ENCODE results near the gene VSX2.

The VSX2 gene

GRCh38 chr14:74223016-74223415 lies 16.2 kb upstream of the VSX2 start:
- DNase-seq, result no peak

GRCh38 chr14:74231784-74232183 lies 7.5 kb upstream of the VSX2 start:
- no peak for DNase-seq

- DNase-seq, result no peak
Measured at GRCh38 chr14:74235017-74235416, 4.2 kb upstream of the VSX2 start.

DNA sequence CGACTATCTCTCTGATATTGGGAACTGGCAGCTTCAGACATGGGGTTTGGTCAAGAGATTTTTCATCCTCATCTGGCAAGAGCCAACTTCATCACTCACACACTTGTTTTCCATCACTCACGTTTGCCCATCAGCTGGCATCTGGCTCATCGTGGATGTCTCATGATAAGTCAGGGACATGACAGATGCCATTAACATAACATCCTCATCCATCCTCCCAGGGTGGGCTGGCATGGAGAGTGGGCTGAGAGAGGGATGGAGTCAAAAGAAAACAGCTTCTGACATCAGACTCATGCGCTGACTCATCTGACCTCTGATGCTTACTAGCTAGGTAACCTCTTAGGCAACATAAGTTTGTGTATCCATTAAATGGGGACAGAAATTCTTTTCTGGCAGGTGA lies 1.8 kb upstream of the VSX2 start:
- DNase-seq, result no peak

- no peak for DNase-seq
Measured at GRCh38 chr14:74239848-74240793, 872 bp downstream of the VSX2 start.

DNA sequence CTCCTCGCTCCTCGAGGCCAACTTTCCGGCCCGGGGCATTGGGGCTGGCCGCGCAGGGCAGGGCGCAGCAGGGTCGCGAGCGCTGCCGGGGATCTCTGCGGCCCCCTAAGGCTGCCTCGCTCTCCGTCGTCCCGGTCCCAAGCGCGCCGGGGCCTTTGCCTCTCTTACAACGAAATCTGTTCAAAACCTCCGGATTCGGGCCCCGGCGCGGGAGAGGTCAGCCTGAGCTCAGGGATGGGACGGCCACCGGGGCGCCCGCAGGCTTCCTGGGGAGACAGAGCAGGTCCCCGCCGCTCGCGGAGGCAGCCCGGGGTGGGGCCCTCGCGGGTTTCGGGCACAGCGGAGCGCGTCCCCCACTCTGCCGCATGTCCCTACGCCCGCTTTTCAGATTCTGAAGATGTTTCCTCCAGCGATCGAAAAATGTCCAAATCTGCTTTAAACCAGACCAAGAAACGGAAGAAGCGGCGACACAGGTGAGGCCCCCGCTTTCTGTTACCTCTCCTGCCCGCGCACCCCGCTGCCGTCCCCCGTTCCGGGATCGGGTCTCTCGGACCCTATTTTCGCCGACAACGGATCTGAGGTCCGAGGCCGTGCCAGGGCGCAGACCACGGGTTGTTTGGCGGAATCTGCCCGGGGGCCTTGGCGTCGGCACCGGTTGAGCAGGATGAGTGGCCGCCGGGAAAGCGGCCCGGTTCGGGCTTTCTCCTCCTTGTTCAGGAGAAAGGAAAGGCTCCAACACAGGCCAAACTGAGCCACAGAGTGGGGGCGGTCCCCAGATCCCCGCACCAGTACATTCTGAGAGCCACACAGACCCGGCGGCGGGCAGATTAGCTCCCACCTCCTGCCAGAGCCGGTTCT lies 1.8 kb downstream of the VSX2 start:
- no peak for DNase-seq

GRCh38 chr14:74241652-74242017 lies 2.4 kb downstream of the VSX2 start:
- no peak for DNase-seq

- DNase-seq, result no peak
Measured at GRCh38 chr14:74242021-74242779, 3.0 kb downstream of the VSX2 start.

- no peak for DNase-seq
Measured at GRCh38 chr14:74242780-74243042, 3.5 kb downstream of the VSX2 start.

DNA sequence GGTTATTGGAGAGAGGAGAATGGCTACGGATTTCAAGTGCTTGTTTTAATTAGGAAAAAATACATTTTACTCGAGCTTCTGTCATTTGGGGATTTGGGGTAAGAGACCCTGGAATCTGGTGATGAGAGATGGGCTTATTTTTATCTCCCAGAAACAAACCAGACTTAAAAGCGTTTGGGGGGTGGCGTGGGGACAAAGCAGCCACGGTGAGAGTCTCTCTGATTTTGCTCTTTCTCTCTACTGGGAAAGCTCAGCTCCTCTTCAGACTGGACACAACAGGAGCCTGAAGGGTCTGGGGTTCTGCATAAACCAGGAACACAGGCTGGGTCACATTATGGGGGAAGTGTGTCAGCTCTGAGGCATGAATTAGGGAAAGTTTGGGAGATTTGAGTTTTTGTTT lies 3.8 kb downstream of the VSX2 start:
- DNase-seq, result no peak

DNA sequence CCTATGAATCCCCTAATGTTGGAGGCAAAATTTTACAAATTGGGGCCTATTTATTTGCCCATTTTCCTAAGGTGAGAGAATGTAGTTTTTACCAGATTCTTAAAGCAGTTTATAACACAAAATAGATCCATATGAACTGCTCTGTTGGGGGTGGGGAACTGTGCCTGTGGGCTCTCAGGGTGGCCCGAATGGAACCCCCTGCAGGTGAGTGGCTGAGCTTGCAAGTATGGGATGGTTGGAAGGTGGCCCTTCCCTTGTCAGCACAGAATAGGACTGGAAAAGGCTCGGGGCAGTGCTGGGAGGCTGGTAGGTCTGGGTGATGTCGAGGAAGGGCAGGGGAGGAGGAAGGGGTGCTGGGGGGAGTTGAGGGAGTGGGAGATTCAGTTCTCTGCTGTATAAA lies 4.9 kb downstream of the VSX2 start:
- no peak for DNase-seq

- DNase-seq, result no peak
Measured at GRCh38 chr14:74245292-74245691, 6.0 kb downstream of the VSX2 start.

DNA sequence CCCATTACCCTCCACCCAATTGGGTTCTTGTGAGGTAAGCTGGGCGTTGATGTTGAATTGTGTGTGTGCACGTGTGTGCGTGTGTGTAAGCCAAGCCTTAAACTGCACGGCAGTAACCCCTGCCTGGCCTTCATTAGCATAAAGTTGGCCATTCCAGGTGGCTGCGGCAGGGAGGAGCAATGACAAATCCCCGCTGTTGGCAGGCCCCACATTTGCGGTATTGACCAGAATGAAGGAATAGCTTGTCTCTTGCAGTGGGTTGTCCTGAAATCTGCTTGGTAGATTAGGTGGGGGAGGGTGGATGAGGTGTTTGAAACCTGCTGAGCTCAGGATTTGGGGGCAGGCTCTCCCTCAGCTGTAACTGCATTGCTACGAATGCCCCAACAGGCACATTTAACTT lies 7.3 kb downstream of the VSX2 start:
- no peak for DNase-seq

DNA sequence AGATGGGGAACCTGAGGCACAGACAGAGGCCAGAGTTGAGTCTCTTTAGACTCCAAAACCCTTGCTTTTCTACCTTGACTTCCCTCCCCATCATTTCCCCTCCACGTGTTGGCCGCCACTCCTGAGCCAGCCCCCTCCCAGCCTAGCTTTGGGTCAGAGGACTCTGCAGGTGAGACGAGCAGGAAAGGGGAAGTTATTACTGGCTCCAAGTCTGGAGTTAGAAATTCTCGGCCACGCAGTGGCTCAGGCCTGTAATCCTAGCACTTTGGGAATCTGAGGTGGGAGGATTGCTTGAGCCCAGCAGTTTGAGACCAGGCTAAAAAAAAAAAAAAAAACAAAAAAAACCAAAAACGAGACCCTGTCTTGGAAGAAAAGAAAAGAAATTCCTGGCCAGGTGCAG lies 8.8 kb downstream of the VSX2 start:
- DNase-seq, result no peak

GRCh38 chr14:74249433-74250375 lies 10.5 kb downstream of the VSX2 start:
- no peak for DNase-seq

DNA sequence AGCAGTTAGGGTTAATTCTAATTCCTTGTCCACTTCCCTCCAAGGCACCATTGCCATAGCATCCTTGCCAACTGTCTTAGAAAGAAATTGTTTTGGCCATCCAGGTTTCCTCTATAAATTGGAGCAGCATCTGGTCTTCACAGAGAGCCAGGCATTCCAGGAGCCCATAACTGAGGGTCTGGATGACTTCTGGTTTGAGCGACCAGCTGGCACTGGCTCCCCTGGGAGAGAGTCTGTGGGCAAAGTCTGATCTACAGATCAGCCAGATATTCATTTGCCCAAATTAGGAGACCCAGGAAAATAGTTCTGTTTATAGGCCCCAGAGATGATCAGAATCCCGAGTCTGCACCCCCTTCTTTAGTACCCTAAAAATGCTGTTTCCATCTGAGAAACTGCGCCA lies 16.0 kb downstream of the VSX2 start:
- DNase-seq, result no peak

DNA sequence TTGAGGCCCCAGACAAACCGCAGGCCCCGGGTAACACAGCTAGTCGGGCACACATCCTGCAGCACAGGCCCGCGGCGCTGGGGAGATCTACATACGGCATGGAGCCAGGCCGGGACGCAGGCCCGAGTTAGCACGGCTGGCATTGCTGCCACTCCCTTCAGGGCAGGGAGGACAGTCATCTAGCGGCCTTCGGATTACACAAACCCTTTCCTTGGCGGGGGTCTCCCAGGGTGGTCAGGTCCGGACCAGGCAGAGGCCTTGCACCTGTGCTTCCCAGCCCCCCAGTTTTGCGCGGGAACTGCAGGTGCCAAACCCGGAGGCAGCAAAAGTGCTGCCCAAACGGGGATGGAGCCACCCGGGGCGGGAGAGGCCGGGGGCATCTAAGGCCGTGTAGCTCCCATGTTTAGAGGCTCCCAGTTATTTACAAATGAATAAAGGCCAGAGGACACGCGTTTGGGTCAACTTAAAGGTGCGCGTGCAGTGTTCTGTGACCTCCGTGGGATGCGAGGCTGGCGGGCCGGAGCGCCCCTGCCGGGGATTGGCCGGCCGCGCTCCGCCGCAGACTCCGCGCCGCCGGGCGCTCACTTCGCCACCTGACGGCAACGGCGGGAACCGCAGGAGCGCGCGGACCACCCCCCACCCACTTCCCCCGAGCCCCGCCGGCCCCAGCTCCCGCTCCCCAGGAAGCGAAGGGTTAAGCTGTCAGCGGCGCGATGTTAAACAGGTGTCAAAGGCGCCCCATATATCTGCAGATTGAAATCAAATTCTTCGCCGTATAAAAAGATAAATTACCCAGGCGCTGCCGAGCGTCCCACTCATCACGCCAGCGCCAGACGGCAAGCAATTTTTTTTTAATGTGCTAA lies 18.1 kb downstream of the VSX2 start:
- peak; percentile 64 for DNase-seq

DNA sequence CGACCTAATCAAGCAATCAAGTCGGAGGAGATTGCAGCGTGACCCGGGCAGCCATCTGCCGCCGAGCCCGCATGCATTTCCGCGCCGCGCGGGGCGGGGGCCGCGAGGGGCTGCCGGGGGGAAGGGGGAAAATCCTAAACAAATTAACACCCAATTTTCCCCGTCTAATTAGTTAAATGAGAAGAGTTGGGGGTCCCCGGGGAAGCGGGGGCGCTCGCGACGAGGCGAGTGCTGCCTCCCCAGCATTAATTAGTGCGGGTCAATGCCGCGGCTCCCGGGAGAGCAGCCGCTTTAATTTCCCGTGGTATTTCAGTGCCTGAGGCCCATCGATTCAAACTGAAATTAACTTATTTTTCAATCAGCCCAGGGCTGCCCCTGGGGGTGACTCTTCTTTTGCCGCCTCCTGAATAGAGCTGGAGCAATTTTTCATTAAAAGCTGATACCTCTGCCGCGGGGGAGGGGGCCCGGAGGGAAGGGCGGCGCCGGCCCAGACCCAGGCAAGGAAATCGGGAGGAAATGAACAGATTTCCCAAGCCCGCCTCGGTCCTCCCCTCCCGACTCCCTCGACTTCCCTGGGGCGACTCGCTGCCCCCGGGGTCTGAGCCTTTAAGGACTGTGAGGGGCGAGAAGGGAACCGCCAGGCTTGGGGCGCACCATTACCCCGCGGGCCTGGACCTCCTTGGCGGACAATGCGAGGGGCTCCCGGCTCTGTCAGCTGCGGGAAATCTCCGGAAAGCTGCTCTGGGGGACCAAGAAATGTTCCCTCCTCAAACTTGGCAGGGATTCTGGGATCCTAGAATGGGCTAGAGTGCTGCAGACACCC lies 18.9 kb downstream of the VSX2 start:
- DNase-seq, result no peak

- DNase-seq, result no peak
Measured at GRCh38 chr14:74258764-74259035, 19.5 kb downstream of the VSX2 start.

DNA sequence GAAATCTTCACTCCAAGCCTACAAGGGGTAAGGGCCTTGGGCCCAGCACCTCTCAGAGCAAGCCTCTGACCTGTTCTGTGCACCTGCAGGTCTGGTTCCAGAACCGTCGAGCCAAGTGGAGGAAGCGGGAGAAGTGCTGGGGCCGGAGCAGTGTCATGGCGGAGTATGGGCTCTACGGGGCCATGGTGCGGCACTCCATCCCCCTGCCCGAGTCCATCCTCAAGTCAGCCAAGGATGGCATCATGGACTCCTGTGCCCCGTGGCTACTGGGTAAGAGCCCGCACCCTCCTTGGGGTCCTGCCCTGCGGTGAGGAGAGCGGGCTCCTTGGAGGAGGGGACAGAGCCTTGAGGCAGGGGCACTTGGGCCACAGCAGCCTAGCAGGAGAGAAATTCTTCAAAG lies 20.3 kb downstream of the VSX2 start:
- no peak for DNase-seq
